Gastroesophageal sphincter (tissue), 3 donors: ENCODE measurements around the gene GABBR2.

Experiments
- CTCF ChIP-seq, 4 experiments: fragments of 200-600 bp in 2 of 4; fragments of 450-650 bp in 2 of 4; sonication (generic) in 1 of 4; IDR thresholded peaks; one replicate each; pipeline ENCODE4 v1.5.1; 2017 to 2019; ENCODE audit warnings: antibody characterized with exemption in 4 of 4, mild to moderate bottlenecking in 2 of 4, moderate library complexity in 2 of 4
- EP300 ChIP-seq: sonication (generic); formaldehyde crosslinking; IDR thresholded peaks from one replicate; pipeline ENCODE4 v1.6.1; 2017; ENCODE audit warnings: antibody characterized with exemption, mild to moderate bottlenecking
- POLR2A ChIP-seq, 2 donors: fragments of 450-650 bp; IDR thresholded peaks; one replicate each; pipeline ENCODE4 v1.6.1; 2017; ENCODE audit warnings: antibody characterized with exemption in 2 of 2, mild to moderate bottlenecking in 2 of 2, moderate library complexity in 1 of 2
- POLR2AphosphoS5 ChIP-seq: sonication (generic); formaldehyde crosslinking; IDR thresholded peaks from one replicate; pipeline ENCODE4 v1.6.1; 2017; ENCODE audit warnings: antibody characterized with exemption

- TF ChIP-seq POLR2A (IDR thresholded peaks at IDR 0.05) (no peak), EP300 (no peak), CTCF (IDR thresholded peaks at IDR 0.05) (no peak), POLR2AphosphoS5 (no peak)
These were observed 41.6 kb downstream of the GABBR2 start for GRCh38 chr9:98667005-98667640.
